ENCODE measurements around the gene KLK12. TPM values are rescaled to one million over a fixed set of nuclear protein-coding genes. Genes with fewer than 3 reads are reported as not detected.

Gene KLK12
- total RNA-seq = 0.44 and 1.0 TPM in 2 replicates
- long read RNA-seq = 0 reads

GRCh38 chr19:51034704-51035103 is at the start of gene KLK12:
KLK12 (minus strand) TSS chr19:51035002; CDS start chr19:51034621, 381 bp downstream.
- H3K27ac Mint-ChIP-seq = peak within 1 kb of the TSS; percentile 70
- H3K27me3 Mint-ChIP-seq = peaks cover 26% of the 10 kb centered on the region
- DNase-seq (ENCODE audit: low spot score, unreplicated experiment) = no peak
- H3K4me3 Mint-ChIP-seq (ENCODE audit: low read depth) = no peak within 1 kb of the TSS
- no peak for TF ChIP-seq CTCF (IDR thresholded peaks at IDR 0.05; ENCODE audit: unreplicated experiment)
- peaks cover 3% of the 10 kb centered on the region for H3K4me1 Mint-ChIP-seq (ENCODE audit: low read depth)
- H3K36me3 Mint-ChIP-seq (ENCODE audit: insufficient read depth) = no peaks in the 10 kb centered on the region
- no peaks in the 10 kb centered on the region for H3K9me3 Mint-ChIP-seq (ENCODE audit: low read depth)

- Mint-ChIP-seq H3K4me1 (ENCODE audit: low read depth) (no peaks in the 10 kb centered on the region), H3K9me3 (ENCODE audit: low read depth) (no peaks in the 10 kb centered on the region), H3K27ac (no peak overlapping the region), H3K4me3 (ENCODE audit: low read depth) (no peak overlapping the region), H3K36me3 (ENCODE audit: insufficient read depth) (no peaks in the 10 kb centered on the region), H3K27me3 (peaks cover 32% of the 10 kb centered on the region)
- no peak for DNase-seq (ENCODE audit: low spot score, unreplicated experiment)
- no peak for TF ChIP-seq CTCF (IDR thresholded peaks at IDR 0.05; ENCODE audit: unreplicated experiment)
Measured at GRCh38 chr19:51084505-51084904, 49.7 kb upstream of the KLK12 start.

DNA sequence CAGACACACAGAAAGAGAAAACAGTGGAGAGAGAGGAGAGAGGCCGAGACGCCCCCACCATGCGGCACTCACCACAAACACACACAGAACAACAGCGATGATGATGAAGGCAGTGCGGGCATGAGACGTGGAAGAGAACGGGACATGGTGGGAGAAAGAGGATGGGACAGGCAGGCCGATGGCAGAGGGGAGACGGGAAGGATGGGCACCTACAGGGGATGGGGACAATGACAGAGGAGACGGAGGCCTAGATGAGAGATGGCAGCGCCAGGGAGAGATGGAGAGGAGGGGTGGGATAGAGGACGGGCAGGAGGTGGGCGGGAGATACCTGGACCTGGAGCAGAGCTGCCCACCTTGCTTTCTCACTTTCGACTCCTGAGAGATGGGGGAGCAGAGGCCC is 49.0 kb upstream of the KLK12 start:
- Mint-ChIP-seq H3K4me1 (ENCODE audit: low read depth) (no peaks in the 10 kb centered on the region), H3K27me3 (peaks cover 27% of the 10 kb centered on the region), H3K9me3 (ENCODE audit: low read depth) (no peaks in the 10 kb centered on the region), H3K4me3 (ENCODE audit: low read depth) (no peak overlapping the region), H3K36me3 (ENCODE audit: insufficient read depth) (no peaks in the 10 kb centered on the region), H3K27ac (no peak overlapping the region)
- DNase-seq (ENCODE audit: low spot score, unreplicated experiment) = no peak
- no peak for TF ChIP-seq CTCF (IDR thresholded peaks at IDR 0.05; ENCODE audit: unreplicated experiment)

DNA sequence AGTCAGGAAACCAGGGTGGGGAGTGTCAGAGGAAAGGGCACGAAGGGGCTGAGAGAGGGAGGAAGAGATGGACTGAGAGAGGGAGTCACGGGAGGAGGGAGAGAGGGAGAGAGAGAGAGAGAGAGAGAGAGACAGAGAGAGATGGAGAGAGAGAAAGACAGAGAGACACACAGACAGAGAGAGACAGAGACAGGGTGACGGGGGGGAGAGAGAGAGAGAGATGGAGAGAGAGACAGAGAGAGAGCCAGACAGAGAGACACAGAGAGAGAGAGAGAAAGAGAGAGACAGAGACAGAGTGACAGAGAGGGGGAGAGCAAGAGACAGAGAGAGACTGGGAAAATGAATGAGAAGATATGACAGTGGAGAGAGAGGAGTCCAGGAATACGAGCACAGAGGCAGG is 48.4 kb upstream of the KLK12 start:
- Mint-ChIP-seq H3K9me3 (ENCODE audit: low read depth) (no peaks in the 10 kb centered on the region), H3K4me1 (ENCODE audit: low read depth) (no peaks in the 10 kb centered on the region), H3K36me3 (ENCODE audit: insufficient read depth) (no peaks in the 10 kb centered on the region)

DNA sequence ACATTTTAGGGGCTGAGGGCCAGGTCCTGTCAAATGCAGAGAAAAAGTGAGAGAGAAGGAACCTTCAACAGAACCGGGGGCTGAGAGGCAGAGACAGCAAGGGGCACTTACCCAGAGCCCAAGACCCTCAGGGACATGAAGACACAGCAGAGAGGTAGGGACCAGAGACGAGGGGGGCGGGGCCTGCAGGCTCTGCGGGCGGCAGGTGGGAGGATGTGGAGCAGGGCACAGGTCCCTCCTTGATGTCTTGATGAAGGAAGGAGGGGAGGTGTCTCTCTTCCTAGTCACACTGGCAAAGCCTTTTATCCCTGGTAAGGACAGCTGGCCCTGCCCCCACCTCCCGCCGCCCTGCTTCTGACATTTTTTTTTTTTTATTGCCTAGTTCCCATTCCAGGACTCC is 47.8 kb upstream of the KLK12 start, which contains the start of gene KLK14:
Gene KLK14 (minus strand): TSS at position 277 of the 400 bp plus-strand sequence. CDS start 273 bp downstream, at position 4.
- no peak within 1 kb of the TSS for H3K27ac Mint-ChIP-seq
- DNase-seq (ENCODE audit: low spot score, unreplicated experiment) = no peak
- H3K4me3 Mint-ChIP-seq (ENCODE audit: low read depth) = no peak within 1 kb of the TSS
- no peaks in the 10 kb centered on the region for H3K36me3 Mint-ChIP-seq (ENCODE audit: insufficient read depth)
- H3K27me3 Mint-ChIP-seq = peaks cover 27% of the 10 kb centered on the region
- no peak for TF ChIP-seq CTCF (IDR thresholded peaks at IDR 0.05; ENCODE audit: unreplicated experiment)
- no peaks in the 10 kb centered on the region for H3K4me1 Mint-ChIP-seq (ENCODE audit: low read depth)
- no peaks in the 10 kb centered on the region for H3K9me3 Mint-ChIP-seq (ENCODE audit: low read depth)

More for the DNA sequence above, 48.4 kb upstream of the KLK12 start:
- DNase-seq (ENCODE audit: low spot score, unreplicated experiment) = no peak
- H3K27me3 Mint-ChIP-seq = peaks cover 27% of the 10 kb centered on the region
- TF ChIP-seq CTCF (IDR thresholded peaks at IDR 0.05; ENCODE audit: unreplicated experiment) = no peak
- H3K4me3 Mint-ChIP-seq (ENCODE audit: low read depth) = no peak overlapping the region
- H3K27ac Mint-ChIP-seq = no peak overlapping the region
